GM19372 (cell line): ENCODE data around the gene IRF6.

ENCODE experiments used
- ATAC-seq: cut with Tn5 transposase; IDR thresholded peaks from one replicate; pipeline ENCODE4 v1.9.1; 2021; ENCODE audit warnings: mild to moderate bottlenecking, low read depth, moderate library complexity; ENCODE audit not compliant: unreplicated experiment

IRF6 gene

DNA sequence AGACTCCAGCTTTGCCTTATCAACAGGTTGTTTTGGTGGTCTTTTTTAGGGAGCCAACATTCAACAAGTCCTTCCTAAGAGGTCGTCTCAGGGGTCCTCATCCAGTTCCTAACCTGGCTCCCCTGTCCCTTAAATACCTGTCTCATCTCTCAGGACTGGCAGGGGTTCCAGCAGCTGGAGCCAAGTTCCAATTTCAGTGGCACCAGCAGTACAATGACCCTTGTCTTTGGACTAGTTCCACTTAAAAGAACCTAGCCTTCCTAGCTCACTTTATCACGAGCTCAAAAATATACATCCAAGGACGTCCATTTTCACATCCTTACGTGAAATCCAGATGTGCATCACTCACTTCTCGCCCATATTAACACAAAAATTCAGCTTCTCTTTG lies 68.8 kb downstream of the IRF6 start:
- ATAC-seq, result no peak

DNA sequence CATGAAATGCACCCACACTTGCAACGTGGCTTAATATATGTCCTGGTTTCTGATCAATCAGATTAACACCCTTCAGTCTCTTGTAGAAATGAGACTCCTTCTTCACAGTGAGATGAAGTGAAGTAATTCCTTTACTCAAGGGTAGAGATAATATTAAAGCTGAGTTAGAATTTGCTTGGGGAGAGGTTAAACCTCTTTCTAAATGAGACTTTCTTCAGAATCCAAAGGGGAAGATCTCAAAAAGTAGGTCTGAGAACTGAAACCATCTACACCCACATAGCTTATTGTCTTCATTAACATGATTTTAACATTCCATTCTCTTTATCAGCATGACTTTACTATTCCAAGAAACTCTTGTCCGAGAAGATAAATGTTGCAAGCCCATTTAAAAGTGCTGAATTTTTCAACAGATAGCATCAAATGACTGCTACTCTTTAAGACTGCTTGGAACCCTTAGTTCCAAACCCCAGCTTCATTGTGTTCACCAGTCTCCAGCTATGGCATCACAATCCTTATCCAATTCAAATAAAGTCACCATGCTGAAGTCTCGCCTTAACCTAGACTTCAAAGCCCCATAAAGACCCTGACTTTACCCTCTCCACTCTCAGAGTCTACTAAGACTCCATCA lies 69.3 kb downstream of the IRF6 start:
- no peak for ATAC-seq
